Caco-2 (cell line): Measurements from ENCODE around the gene CA12. TPM values are rescaled to one million over a fixed set of nuclear protein-coding genes. Genes with fewer than 3 reads are reported as not detected.

Experiments used
- BruUV-seq: library from RNA; stranded (reverse); fragments of 400-500 nt; replicated peaks from 2 replicates; lab custom pipeline; 2021; lab: Mats Ljungman, UMichigan
- CTCF ChIA-PET: fragments of 300-600 bp; sonication (Branson Sonifier 250); formaldehyde crosslinking; loops from one replicate; lab custom pipeline; 2022; ENCODE audit warnings: antibody characterized with exemption; lab: Charles Lee
- POLR2A ChIA-PET: fragments of 300-600 bp; sonication (Branson Sonifier 250); formaldehyde crosslinking; loops from one replicate; lab custom pipeline; 2022; ENCODE audit warnings: antibody characterized with exemption; lab: Charles Lee
- DNase-seq, 2 experiments: peaks; one replicate each; pipeline versions ENCODE4 v3.0.0 to v3.0.0-alpha.2; 2020 to 2022
- H3K27me3 ChIP-seq: replicated peaks from 2 replicates; pipeline ENCODE4 v1.6.0; 2011; ENCODE audit warnings: low read length; ENCODE audit not compliant: control insufficient read depth, insufficient read depth
- H3K36me3 ChIP-seq: 2 replicates; pipeline ENCODE4 v1.5.1; 2011; ENCODE audit warnings: low read length; ENCODE audit not compliant: control insufficient read depth, insufficient read depth
- H3K4me1 ChIP-seq: fragments of 250-450 bp; sonication (Bioruptor Pico); 2 replicates; pipeline ENCODE4 v1.5.1; 2020; ENCODE audit warnings: mild to moderate bottlenecking
- H3K4me3 ChIP-seq: 2 replicates; pipeline ENCODE4 v1.5.1; 2011; ENCODE audit warnings: low read depth, mild to moderate bottlenecking, control low read depth, low read length
- H3K9me3 ChIP-seq: fragments of 250-450 bp; sonication (Bioruptor Pico); 2 replicates; pipeline ENCODE4 v1.5.1; 2020; ENCODE audit warnings: mild to moderate bottlenecking, moderate library complexity
- H3K27ac Mint-ChIP-seq: one replicate; pipeline ENCODE4 v1.8.0; 2022; ENCODE audit warnings: mixed read lengths; ENCODE audit not compliant: unreplicated experiment
- H3K27me3 Mint-ChIP-seq: one replicate; pipeline ENCODE4 v1.8.0; 2022; ENCODE audit warnings: mixed read lengths; ENCODE audit not compliant: insufficient read depth, unreplicated experiment
- H3K36me3 Mint-ChIP-seq: one replicate; pipeline ENCODE4 v1.8.0; 2022; ENCODE audit warnings: mild to moderate bottlenecking, mixed read lengths; ENCODE audit not compliant: insufficient read depth, unreplicated experiment
- H3K4me1 Mint-ChIP-seq: one replicate; pipeline ENCODE4 v1.8.0; 2022; ENCODE audit warnings: low read depth, mixed read lengths; ENCODE audit not compliant: unreplicated experiment
- H3K4me3 Mint-ChIP-seq: one replicate; pipeline ENCODE4 v1.8.0; 2022; ENCODE audit warnings: mild to moderate bottlenecking, moderate library complexity, mixed read lengths; ENCODE audit not compliant: unreplicated experiment
- H3K9me3 Mint-ChIP-seq: one replicate; pipeline ENCODE4 v1.8.0; 2022; ENCODE audit warnings: mixed read lengths; ENCODE audit not compliant: unreplicated experiment
- intact Hi-C: fragments of 100-400 bp; cut with micrococcal nuclease; formaldehyde crosslinking; loops from one replicate; pipeline ENCODE4 v1.10.0; 2022; ENCODE audit not compliant: unreplicated experiment
- total RNA-seq: library from RNA; stranded (reverse); gene quantifications from 2 replicates; pipeline ENCODE4 v1.2.3, GENCODE V29; 2022
- TF ChIP-seq, protein P1 (sequence below), 2 experiments: fragments of 200-600 bp in 1 of 2; IDR thresholded peaks; 1 replicate in 1 of 2; 2 replicates in 1 of 2; pipeline versions ENCODE4 v1.5.1 to v1.8.0; 2011 to 2022; ENCODE audit warnings: antibody characterized with exemption in 1 of 2, control low read depth in 1 of 2, inconsistent platforms in 1 of 2, low read depth in 1 of 2, low read length in 1 of 2, mild to moderate bottlenecking in 1 of 2, moderate library complexity in 1 of 2; ENCODE audit not compliant: insufficient read depth in 1 of 2, severe bottlenecking in 1 of 2, unreplicated experiment in 1 of 2

CA12 gene
- total RNA-seq, 1 experiment from 2014 or later = 1.0 TPM

DNA sequence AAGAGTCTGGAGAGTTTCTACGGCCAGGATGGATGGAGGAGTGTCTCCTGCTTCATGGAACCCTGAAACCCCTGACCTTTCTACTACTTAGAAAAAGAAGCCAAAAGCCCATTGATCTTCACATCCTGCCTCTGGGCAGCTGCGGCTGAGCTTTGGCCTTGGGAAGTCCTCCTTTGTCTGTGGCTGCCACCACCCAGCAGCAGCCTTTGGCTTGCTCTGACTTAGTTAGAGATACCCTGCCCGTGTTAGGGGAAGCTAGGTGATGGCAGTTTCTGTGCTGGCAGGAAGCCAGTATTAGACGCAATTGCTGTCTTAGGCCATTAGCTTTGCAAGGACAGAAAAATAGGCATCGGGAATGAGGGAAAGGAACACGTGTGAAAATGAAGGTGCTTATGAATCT is 85.5 kb downstream of the CA12 start:
- Mint-ChIP-seq H3K4me3 (no peak overlapping the region), H3K9me3 (no peaks in the 10 kb centered on the region), H3K36me3 (no peaks in the 10 kb centered on the region), H3K27ac (no peak overlapping the region), H3K4me1 (no peaks in the 10 kb centered on the region), H3K27me3 (no peaks in the 10 kb centered on the region)
- no peak overlapping the region for H3K4me3 ChIP-seq
- no TSS peak for BruUV-seq
- TF ChIP-seq, protein P1, sequence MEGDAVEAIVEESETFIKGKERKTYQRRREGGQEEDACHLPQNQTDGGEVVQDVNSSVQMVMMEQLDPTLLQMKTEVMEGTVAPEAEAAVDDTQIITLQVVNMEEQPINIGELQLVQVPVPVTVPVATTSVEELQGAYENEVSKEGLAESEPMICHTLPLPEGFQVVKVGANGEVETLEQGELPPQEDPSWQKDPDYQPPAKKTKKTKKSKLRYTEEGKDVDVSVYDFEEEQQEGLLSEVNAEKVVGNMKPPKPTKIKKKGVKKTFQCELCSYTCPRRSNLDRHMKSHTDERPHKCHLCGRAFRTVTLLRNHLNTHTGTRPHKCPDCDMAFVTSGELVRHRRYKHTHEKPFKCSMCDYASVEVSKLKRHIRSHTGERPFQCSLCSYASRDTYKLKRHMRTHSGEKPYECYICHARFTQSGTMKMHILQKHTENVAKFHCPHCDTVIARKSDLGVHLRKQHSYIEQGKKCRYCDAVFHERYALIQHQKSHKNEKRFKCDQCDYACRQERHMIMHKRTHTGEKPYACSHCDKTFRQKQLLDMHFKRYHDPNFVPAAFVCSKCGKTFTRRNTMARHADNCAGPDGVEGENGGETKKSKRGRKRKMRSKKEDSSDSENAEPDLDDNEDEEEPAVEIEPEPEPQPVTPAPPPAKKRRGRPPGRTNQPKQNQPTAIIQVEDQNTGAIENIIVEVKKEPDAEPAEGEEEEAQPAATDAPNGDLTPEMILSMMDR (IDR thresholded peaks at IDR 0.05; ENCODE audit: insufficient read depth in 1 of 2, low read depth in 1 of 2, low read length in 1 of 2, severe bottlenecking in 1 of 2, unreplicated experiment in 1 of 2) = no peak
- no peaks in the 10 kb centered on the region for H3K4me1 ChIP-seq
- intact Hi-C loops = no loop called here
- POLR2A ChIA-PET = no interaction called here
- H3K27me3 ChIP-seq = no peaks in the 10 kb centered on the region
- CTCF ChIA-PET = interaction anchor here (0.7 to 0.8 kb wide), 2 partner anchors 107 to 421 kb away, joined by 3 to 4 read pairs; no protein-coding TSS in a partner anchor
- no peak for DNase-seq
- no peaks in the 10 kb centered on the region; the same call in 1 of the 2 replicates for H3K36me3 ChIP-seq
- H3K9me3 ChIP-seq = no peaks in the 10 kb centered on the region

DNA sequence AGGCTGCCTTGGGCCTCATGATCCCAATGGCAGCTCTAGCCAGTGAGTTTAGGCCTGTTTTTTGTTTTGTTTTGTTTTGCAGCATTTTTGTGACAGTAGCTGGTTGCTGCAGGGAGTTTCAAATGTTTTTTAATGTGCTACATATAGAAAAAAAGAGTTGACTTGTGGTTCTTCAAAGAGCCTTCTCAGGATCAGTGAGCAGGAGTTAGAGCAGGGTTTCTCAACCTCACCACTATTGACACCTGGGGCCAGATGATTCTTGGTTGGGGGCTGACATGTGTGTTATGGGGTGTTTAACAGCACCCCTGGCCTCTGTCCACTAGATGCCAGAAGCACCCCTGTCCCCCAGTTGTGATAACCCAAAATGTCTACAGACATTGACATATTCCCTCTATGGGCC is 86.3 kb downstream of the CA12 start:
- H3K27ac Mint-ChIP-seq = no peak overlapping the region
- no peak overlapping the region for H3K4me3 Mint-ChIP-seq
- no peak overlapping the region for H3K4me3 ChIP-seq
- H3K9me3 Mint-ChIP-seq = no peaks in the 10 kb centered on the region
- TF ChIP-seq, protein P1 (IDR thresholded peaks at IDR 0.05; ENCODE audit: insufficient read depth in 1 of 2, low read depth in 1 of 2, low read length in 1 of 2, severe bottlenecking in 1 of 2, unreplicated experiment in 1 of 2) = no peak
- H3K36me3 ChIP-seq = no peaks in the 10 kb centered on the region; the same call in 1 of the 2 replicates
- POLR2A ChIA-PET = no interaction called here
- DNase-seq = no peak
- CTCF ChIA-PET = interaction anchor here (0.8 kb wide), 1 partner anchor 108 kb away, joined by 3 read pairs; no protein-coding TSS in a partner anchor
- H3K4me1 ChIP-seq = no peaks in the 10 kb centered on the region
- no peaks in the 10 kb centered on the region for H3K4me1 Mint-ChIP-seq
- intact Hi-C loops = no loop called here
- H3K9me3 ChIP-seq = no peaks in the 10 kb centered on the region
- H3K27me3 ChIP-seq = no peaks in the 10 kb centered on the region
- no TSS peak for BruUV-seq
- H3K27me3 Mint-ChIP-seq = no peaks in the 10 kb centered on the region
- H3K36me3 Mint-ChIP-seq = no peaks in the 10 kb centered on the region

DNA sequence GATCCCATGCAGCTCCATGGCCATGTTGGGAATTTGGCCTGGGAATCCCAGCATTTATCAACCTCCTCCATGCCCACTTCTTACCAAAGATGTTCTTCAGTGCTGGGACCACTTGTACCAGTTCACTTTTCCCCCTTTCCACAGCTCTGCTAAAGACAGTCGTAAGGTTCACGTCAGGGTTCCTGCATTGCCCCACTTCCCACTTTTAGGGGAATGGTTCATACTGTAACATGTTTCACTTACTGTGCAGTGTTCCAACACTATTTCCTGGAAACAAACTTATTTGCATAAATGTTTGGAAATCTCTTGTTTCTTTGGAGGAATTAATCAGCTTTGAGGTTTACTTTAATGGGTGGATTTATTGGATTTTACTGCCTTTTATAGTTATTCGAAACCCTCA is 87.3 kb downstream of the CA12 start:
- ChIA-PET POLR2A (no interaction called here), CTCF (no interaction called here)
- BruUV-seq = no TSS peak
- Histone ChIP-seq H3K9me3 (no peaks in the 10 kb centered on the region), H3K36me3 (no peaks in the 10 kb centered on the region; the same call in 1 of the 2 replicates), H3K27me3 (no peaks in the 10 kb centered on the region), H3K4me1 (no peaks in the 10 kb centered on the region), H3K4me3 (no peak overlapping the region)
- Mint-ChIP-seq H3K36me3 (no peaks in the 10 kb centered on the region), H3K9me3 (no peaks in the 10 kb centered on the region), H3K27me3 (no peaks in the 10 kb centered on the region), H3K4me1 (no peaks in the 10 kb centered on the region), H3K4me3 (no peak overlapping the region), H3K27ac (no peak overlapping the region)
- TF ChIP-seq, protein P1 (IDR thresholded peaks at IDR 0.05; ENCODE audit: insufficient read depth in 1 of 2, low read depth in 1 of 2, low read length in 1 of 2, severe bottlenecking in 1 of 2, unreplicated experiment in 1 of 2) = no peak
- intact Hi-C loops = no loop called here
- DNase-seq = no peak
